MM.1S (cell line): ENCODE measurements around the gene KCTD2.

Experiments used
- EZH2phosphoT487 ChIP-seq: fragments of 300-600 bp; sonication (generic); IDR thresholded peaks from 2 replicates; pipeline ENCODE4 v1.6.1; 2018; ENCODE audit warnings: antibody characterized with exemption, low read length
- TF ChIP-seq, protein P1 (sequence below): fragments of 300-600 bp; sonication (generic); IDR thresholded peaks from 2 replicates; pipeline ENCODE4 v1.5.1; 2016; ENCODE audit warnings: antibody characterized with exemption, low read length, mixed read lengths

DNA sequence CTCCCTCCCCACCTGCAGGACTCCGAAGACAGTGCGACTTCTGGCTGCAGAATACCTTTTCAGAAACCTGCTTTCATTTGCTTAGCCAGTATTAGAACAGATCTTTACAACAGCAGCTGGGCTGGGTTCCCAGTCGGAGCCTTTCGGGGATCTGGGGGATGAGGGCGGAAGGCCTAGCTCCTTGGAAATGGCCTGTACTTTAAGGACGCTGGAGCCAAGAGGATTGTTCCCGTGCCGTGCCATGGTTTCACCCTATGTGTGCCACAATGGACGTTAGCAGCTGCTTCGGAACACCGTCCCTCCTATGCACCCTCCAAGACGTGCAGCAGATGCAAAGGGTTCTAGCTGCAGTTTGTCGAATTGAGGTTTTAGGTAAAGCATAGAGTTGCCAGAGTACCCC lies 16.2 kb downstream of the KCTD2 start:
- TF ChIP-seq, protein P1, sequence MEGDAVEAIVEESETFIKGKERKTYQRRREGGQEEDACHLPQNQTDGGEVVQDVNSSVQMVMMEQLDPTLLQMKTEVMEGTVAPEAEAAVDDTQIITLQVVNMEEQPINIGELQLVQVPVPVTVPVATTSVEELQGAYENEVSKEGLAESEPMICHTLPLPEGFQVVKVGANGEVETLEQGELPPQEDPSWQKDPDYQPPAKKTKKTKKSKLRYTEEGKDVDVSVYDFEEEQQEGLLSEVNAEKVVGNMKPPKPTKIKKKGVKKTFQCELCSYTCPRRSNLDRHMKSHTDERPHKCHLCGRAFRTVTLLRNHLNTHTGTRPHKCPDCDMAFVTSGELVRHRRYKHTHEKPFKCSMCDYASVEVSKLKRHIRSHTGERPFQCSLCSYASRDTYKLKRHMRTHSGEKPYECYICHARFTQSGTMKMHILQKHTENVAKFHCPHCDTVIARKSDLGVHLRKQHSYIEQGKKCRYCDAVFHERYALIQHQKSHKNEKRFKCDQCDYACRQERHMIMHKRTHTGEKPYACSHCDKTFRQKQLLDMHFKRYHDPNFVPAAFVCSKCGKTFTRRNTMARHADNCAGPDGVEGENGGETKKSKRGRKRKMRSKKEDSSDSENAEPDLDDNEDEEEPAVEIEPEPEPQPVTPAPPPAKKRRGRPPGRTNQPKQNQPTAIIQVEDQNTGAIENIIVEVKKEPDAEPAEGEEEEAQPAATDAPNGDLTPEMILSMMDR = no peak
- no peak for TF ChIP-seq EZH2phosphoT487
